DMS 273 treated with DMSO at 0.1 percent for 48 hours (cell line): Measurements from ENCODE around the gene KIAA1671.

ENCODE experiments used
- DNase-seq: peaks from one replicate; lab custom pipeline; 2025; lab: John Stamatoyannopoulos, UW

KIAA1671 gene

GRCh38 chr22:25119609-25120008, 167.1 kb downstream of the KIAA1671 start:
- DNase-seq = no peak

- DNase-seq = no peak
Measured at GRCh38 chr22:25120093-25120561, 167.6 kb downstream of the KIAA1671 start.

- no peak for DNase-seq
Measured at GRCh38 chr22:25120761-25121212, 168.3 kb downstream of the KIAA1671 start.

- DNase-seq = no peak
Measured at GRCh38 chr22:25122136-25122764, 169.7 kb downstream of the KIAA1671 start.

- DNase-seq = no peak
Measured at GRCh38 chr22:25123677-25124076, 171.2 kb downstream of the KIAA1671 start.

- no peak for DNase-seq
Measured at GRCh38 chr22:25125693-25126357, 173.3 kb downstream of the KIAA1671 start.

- DNase-seq = no peak
Measured at GRCh38 chr22:25126510-25126909, 174.0 kb downstream of the KIAA1671 start.

- DNase-seq = no peak
Measured at GRCh38 chr22:25127318-25127717, 174.8 kb downstream of the KIAA1671 start.

GRCh38 chr22:25130462-25130861, 177.9 kb downstream of the KIAA1671 start:
- no peak for DNase-seq

GRCh38 chr22:25131198-25131887, 178.8 kb downstream of the KIAA1671 start:
- DNase-seq = no peak

GRCh38 chr22:25134028-25134427, 181.5 kb downstream of the KIAA1671 start:
- no peak for DNase-seq

GRCh38 chr22:25134451-25134850, 181.9 kb downstream of the KIAA1671 start:
- no peak for DNase-seq

GRCh38 chr22:25136953-25137576, 184.5 kb downstream of the KIAA1671 start:
- DNase-seq = no peak

GRCh38 chr22:25137577-25138525, 185.3 kb downstream of the KIAA1671 start:
- no peak for DNase-seq

- no peak for DNase-seq
Measured at GRCh38 chr22:25139062-25139461, 186.5 kb downstream of the KIAA1671 start.

- DNase-seq = no peak
Measured at GRCh38 chr22:25142102-25142501, 189.6 kb downstream of the KIAA1671 start.

GRCh38 chr22:25143156-25144076, 190.9 kb downstream of the KIAA1671 start:
- DNase-seq = no peak

- no peak for DNase-seq
Measured at GRCh38 chr22:25144522-25144921, 192.0 kb downstream of the KIAA1671 start.

- DNase-seq = no peak
Measured at GRCh38 chr22:25146307-25146706, 193.8 kb downstream of the KIAA1671 start.

GRCh38 chr22:25146906-25147641, 194.6 kb downstream of the KIAA1671 start:
- no peak for DNase-seq
